ENCODE measurements around the gene CCDC9.

The CCDC9 gene

GRCh38 chr19:47255879-47256692 is at the start of gene CCDC9:
Gene CCDC9 (plus strand): TSS chr19:47256525. CDS start chr19:47258401, 1,876 bp downstream.
- TF ChIP-seq, protein P1, sequence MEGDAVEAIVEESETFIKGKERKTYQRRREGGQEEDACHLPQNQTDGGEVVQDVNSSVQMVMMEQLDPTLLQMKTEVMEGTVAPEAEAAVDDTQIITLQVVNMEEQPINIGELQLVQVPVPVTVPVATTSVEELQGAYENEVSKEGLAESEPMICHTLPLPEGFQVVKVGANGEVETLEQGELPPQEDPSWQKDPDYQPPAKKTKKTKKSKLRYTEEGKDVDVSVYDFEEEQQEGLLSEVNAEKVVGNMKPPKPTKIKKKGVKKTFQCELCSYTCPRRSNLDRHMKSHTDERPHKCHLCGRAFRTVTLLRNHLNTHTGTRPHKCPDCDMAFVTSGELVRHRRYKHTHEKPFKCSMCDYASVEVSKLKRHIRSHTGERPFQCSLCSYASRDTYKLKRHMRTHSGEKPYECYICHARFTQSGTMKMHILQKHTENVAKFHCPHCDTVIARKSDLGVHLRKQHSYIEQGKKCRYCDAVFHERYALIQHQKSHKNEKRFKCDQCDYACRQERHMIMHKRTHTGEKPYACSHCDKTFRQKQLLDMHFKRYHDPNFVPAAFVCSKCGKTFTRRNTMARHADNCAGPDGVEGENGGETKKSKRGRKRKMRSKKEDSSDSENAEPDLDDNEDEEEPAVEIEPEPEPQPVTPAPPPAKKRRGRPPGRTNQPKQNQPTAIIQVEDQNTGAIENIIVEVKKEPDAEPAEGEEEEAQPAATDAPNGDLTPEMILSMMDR (conservative IDR thresholded peaks at IDR 0.05; ENCODE audit: low read length), result no peak
- DNase-seq (ENCODE audit: low read depth), result peak; percentile 96
- H3K4me3 ChIP-seq (ENCODE audit: low read length), result peak within 1 kb of the TSS; percentile 85

DNA sequence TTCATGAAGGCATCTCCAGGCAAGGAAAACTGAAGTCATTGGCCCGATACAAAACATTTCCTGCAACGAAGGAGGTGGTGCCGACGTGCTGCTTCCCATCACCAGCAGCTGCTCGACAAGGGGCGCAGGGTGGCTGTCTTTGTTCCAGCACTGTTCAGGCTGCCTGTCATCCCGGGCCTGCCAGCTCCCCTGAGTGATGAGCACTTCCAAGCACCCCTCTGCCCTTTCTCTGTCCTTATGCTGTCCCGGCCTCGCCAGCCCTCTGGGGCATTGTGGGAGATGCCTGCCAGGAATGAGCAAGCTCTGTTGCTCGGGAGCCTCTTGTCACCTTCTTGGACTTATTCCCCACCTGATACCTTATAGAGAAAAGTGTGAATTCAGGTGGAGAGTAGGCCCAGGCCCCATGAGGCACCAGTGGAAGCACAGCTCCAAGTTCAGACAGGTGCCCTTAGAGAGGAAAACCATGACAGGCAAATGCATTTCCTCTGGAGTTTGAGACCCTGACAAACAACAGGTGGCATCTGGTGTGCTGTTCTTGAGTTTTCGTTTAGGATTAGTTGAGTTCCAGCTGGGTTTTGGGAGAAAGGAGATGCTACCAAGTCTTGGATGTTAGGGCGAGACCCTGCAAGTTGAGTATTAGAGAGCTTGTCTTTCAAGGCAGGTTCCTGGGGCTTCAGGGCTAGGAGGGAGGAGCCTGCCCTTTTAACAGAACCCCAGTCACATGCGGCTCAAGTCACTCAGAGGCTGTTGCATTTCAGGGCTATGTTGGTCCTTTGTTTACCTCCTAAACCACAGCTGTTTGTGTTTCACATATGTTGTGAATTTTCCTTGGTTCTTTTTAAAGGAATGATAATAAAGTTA is 46.8 kb upstream of the CCDC9 start:
- peak; percentile 28 for DNase-seq (ENCODE audit: low read depth)
- H3K4me3 ChIP-seq (ENCODE audit: low read length), result no peak overlapping the region
- TF ChIP-seq, protein P1 (conservative IDR thresholded peaks at IDR 0.05; ENCODE audit: low read length), result no peak

- no peak for DNase-seq (ENCODE audit: low read depth)
- H3K4me3 ChIP-seq (ENCODE audit: low read length), result no peak overlapping the region
- TF ChIP-seq, protein P1 (conservative IDR thresholded peaks at IDR 0.05; ENCODE audit: low read length), result no peak
These were observed 46.2 kb upstream of the CCDC9 start for GRCh38 chr19:47210180-47210490.

GRCh38 chr19:47210689-47211316 is 45.5 kb upstream of the CCDC9 start:
- no peak overlapping the region for H3K4me3 ChIP-seq (ENCODE audit: low read length)
- DNase-seq (ENCODE audit: low read depth), result peak; percentile 81
- TF ChIP-seq, protein P1 (conservative IDR thresholded peaks at IDR 0.05; ENCODE audit: low read length), result peak; percentile 85

DNA sequence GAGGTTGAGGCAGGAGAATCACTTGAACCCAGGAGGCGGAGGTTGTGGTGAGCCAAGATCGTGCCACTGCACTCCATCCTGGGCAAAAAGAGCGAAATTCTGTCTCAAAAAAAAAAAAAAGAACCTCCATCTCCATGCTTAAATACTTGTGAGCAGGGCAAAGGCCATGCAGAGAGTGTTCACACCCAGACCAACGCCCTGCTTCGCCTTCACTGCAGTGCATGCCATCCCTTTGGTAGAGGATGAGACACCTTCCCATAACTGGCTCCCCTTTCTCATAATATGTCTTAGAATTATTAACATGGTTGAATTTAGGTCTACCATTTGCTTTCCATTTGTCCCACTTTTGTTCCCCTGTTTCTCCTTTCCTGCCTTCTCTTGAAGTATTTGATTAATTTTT is 40.7 kb upstream of the CCDC9 start:
- no peak for DNase-seq (ENCODE audit: low read depth)
- H3K4me3 ChIP-seq (ENCODE audit: low read length), result no peak overlapping the region
- TF ChIP-seq, protein P1 (conservative IDR thresholded peaks at IDR 0.05; ENCODE audit: low read length), result no peak

GRCh38 chr19:47221080-47221841 is 35.1 kb upstream of the CCDC9 start:
- TF ChIP-seq, protein P1 (conservative IDR thresholded peaks at IDR 0.05; ENCODE audit: low read length), result no peak
- no peak for DNase-seq (ENCODE audit: low read depth)
- no peak overlapping the region for H3K4me3 ChIP-seq (ENCODE audit: low read length)
